K562 (cell line): ENCODE measurements around the gene SURF4. TPM values are rescaled to one million over a fixed set of nuclear protein-coding genes. Genes with fewer than 3 reads are reported as not detected.
A peak's percentile ranks its signal among the peaks of the same experiment; 100 is the strongest.

Experiments used
- ATAC-seq: fragments of 200-7000 bp; cut with Tn5 transposase; 3 replicates; pipeline ENCODE4 v1.9.1; 2020; ENCODE audit warnings: moderate library complexity
- BruUV-seq: library from RNA; stranded (reverse); fragments of 400-500 nt; replicated peaks from 2 replicates; lab custom pipeline; 2021; lab: Mats Ljungman, UMichigan
- CTCF ChIA-PET: fragments of 300-600 bp; formaldehyde crosslinking; extraction: SDS; loops from one replicate; lab custom pipeline; 2021; ENCODE audit warnings: low intra/inter-chr PET ratio; lab: Yijun Ruan, JAX
- POLR2A ChIA-PET: fragments of 300-600, 350-650 bp; sonication (Branson Sonifier 250); formaldehyde crosslinking; extraction: SDS; loops from one replicate; lab custom pipeline; 2021; ENCODE audit warnings: antibody characterized with exemption, inconsistent platforms; lab: Yijun Ruan, JAX
- DNase-seq, 4 experiments: peaks; one replicate each; pipeline versions ENCODE4 v3.0.0 to v3.0.0-alpha.2; 2011 to 2018; ENCODE audit warnings: low spot score in 3 of 4, mixed read lengths in 3 of 4; ENCODE audit errors: extremely low read depth in 1 of 4
- FAIRE-seq: peaks from 2 replicates; lab custom pipeline; 2011; peaks lifted over from hg19 to GRCh38; lab: Jason Lieb, UNC
- H2AFZ ChIP-seq: 2 replicates; pipeline ENCODE4 v1.6.0; 2011; ENCODE audit warnings: low read depth, low read length, control low read depth, inconsistent platforms
- H3K27ac ChIP-seq: fragments of 200-600 bp; 3 replicates; pipeline ENCODE4 v1.8.0; 2011; ENCODE audit warnings: low read depth, mild to moderate bottlenecking, control low read depth, inconsistent platforms, low read length, moderate library complexity, mixed read lengths; ENCODE audit errors: extremely low read depth
- H3K27me3 ChIP-seq, 2 experiments: fragments of 300-600 bp in 1 of 2; 2 replicates in 1 of 2; 3 replicates in 1 of 2; pipeline versions ENCODE4 v1.6.0 to v1.8.0; 2011; ENCODE audit warnings: inconsistent platforms in 2 of 2, low read length in 2 of 2, mild to moderate bottlenecking in 1 of 2, mixed read lengths in 1 of 2, moderate library complexity in 1 of 2; ENCODE audit not compliant: control insufficient read depth in 2 of 2, insufficient read depth in 2 of 2
- H3K36me3 ChIP-seq: fragments of 300-600 bp; 3 replicates; pipeline ENCODE4 v1.8.0; 2011; ENCODE audit warnings: mild to moderate bottlenecking, low read length, inconsistent platforms; ENCODE audit not compliant: control insufficient read depth, insufficient read depth
- H3K4me1 ChIP-seq, 2 experiments: fragments of 200-600 bp in 1 of 2; replicated peaks in 1 of 2; 2 replicates in 1 of 2; 3 replicates in 1 of 2; pipeline versions ENCODE4 v1.5.1 to v1.8.0; 2011; ENCODE audit warnings: inconsistent platforms in 2 of 2, low read length in 2 of 2, mild to moderate bottlenecking in 1 of 2, mixed read lengths in 1 of 2, moderate library complexity in 1 of 2; ENCODE audit not compliant: control insufficient read depth in 2 of 2, insufficient read depth in 2 of 2
- H3K4me2 ChIP-seq: 2 replicates; pipeline ENCODE4 v1.6.1; 2011; ENCODE audit warnings: low read length, control low read depth, inconsistent platforms, mixed read lengths; ENCODE audit not compliant: insufficient read depth
- H3K4me3 ChIP-seq: fragments of 200-600 bp; sonication (generic), shearing (Covaris generic); 2 replicates; pipeline ENCODE4 v1.5.1; 2016; ENCODE audit warnings: control low read depth, inconsistent platforms
- H3K79me2 ChIP-seq: fragments of 200-600 bp; 3 replicates; pipeline ENCODE4 v1.8.0; 2011; ENCODE audit warnings: low read length, inconsistent platforms; ENCODE audit not compliant: control insufficient read depth, insufficient read depth
- H3K9ac ChIP-seq, 2 experiments: 2 replicates each; pipeline versions ENCODE4 v1.6.0 to v1.6.1; 2011; ENCODE audit warnings: low read depth in 2 of 2, low read length in 2 of 2, control low read depth in 1 of 2, inconsistent platforms in 1 of 2, mild to moderate bottlenecking in 1 of 2, mixed read lengths in 1 of 2; ENCODE audit not compliant: insufficient read depth in 1 of 2
- H3K9me1 ChIP-seq: one replicate; pipeline ENCODE4 v1.6.0; 2011; ENCODE audit warnings: inconsistent platforms, mild to moderate bottlenecking, low read length, moderate library complexity; ENCODE audit not compliant: control insufficient read depth, insufficient read depth
- H3K9me3 ChIP-seq: replicated peaks from 2 replicates; pipeline ENCODE4 v1.5.1; 2011; ENCODE audit warnings: low read depth, low read length, inconsistent platforms; ENCODE audit not compliant: control insufficient read depth, insufficient read depth
- H4K20me1 ChIP-seq: replicated peaks from 2 replicates; pipeline ENCODE4 v1.6.1; 2011; ENCODE audit warnings: low read length, inconsistent platforms, mixed read lengths; ENCODE audit not compliant: control insufficient read depth, insufficient read depth
- CBFB ChIP-seq: sonication (generic); formaldehyde crosslinking; IDR thresholded peaks from 2 replicates; pipeline ENCODE4 v1.4.0; 2020; ENCODE audit warnings: mild to moderate bottlenecking, missing genetic modification reagents
- GABPA ChIP-seq: fragments of 200-800 bp; sonication (Bioruptor generic); conservative IDR thresholded peaks from 2 replicates; pipeline ENCODE4 v1.6.1; 2016; ENCODE audit warnings: low read depth, missing genetic modification characterization, missing compliant biosample characterization
- MIER1 ChIP-seq: fragments of 450-650 bp; IDR thresholded peaks from 2 replicates; pipeline ENCODE4 v1.6.1; 2016; ENCODE audit warnings: antibody characterized with exemption, mild to moderate bottlenecking, low read depth
- NRF1 ChIP-seq, 2 experiments: fragments of 450-650 bp; IDR thresholded peaks in 1 of 2; conservative IDR thresholded peaks in 1 of 2; 2 replicates each; pipeline ENCODE4 v1.6.1; 2014; ENCODE audit warnings: mild to moderate bottlenecking in 2 of 2
- POLR2G ChIP-seq: fragments of 200-400 bp; formaldehyde crosslinking; IDR thresholded peaks from 2 replicates; pipeline ENCODE4 v1.6.1; 2017; ENCODE audit warnings: low read depth, mild to moderate bottlenecking, antibody characterized with exemption, low read length, moderate library complexity
- RFX5 ChIP-seq: IDR thresholded peaks from 2 replicates; pipeline ENCODE4 v1.6.1; 2011; ENCODE audit warnings: low read depth, mild to moderate bottlenecking, improper control_type of control experiment, low read length
- TBP ChIP-seq: optimal IDR thresholded peaks from 2 replicates; pipeline ENCODE3; 2011; ENCODE audit warnings: low read depth, low read length, improper control_type of control experiment
- THRB ChIP-seq: fragments of 450-650 bp; formaldehyde crosslinking; conservative IDR thresholded peaks from 2 replicates; pipeline ENCODE4 v1.4.0; 2022; ENCODE audit warnings: mild to moderate bottlenecking, missing genetic modification characterization
- WGBS: fragments of 100-300 bp; shearing (Covaris generic); methylation state at CpG from one replicate; pipeline ENCODE4 v1.1.6; 2016; ENCODE audit warnings: low coverage, mixed read lengths; ENCODE audit not compliant: insufficient coverage; ENCODE audit errors: missing lambda C conversion rate; 5-methylcytosine and 5-hydroxymethylcytosine counted together
- in situ Hi-C: fragments of 300-500 bp; cut with MboI; formaldehyde crosslinking; loops from 4 replicates; pipeline ENCODE4 v1.15.0; 2018; ENCODE audit warnings: inconsistent platforms, mixed read lengths
- intact Hi-C: fragments of 100-400 bp; cut with micrococcal nuclease; formaldehyde crosslinking; loops from 2 replicates; pipeline ENCODE4 v1.14.2; 2022
- polyA plus RNA-seq, 8 experiments: library from polyadenylated mRNA; depleted of rRNA in 4 of 8; stranded (reverse) in 5 of 8; unstranded in 3 of 8; fragments of >200 nt; fragmentation: Nextera tagmentation in 2 of 8; fragmentation: Illumina TruSeq in 1 of 8; extraction: Ambion mirVana in 2 of 8; extraction: Trizol in 1 of 8; gene quantifications; 2 replicates each; pipeline versions ENCODE4 v1.2.1 to v1.2.3, GENCODE V29; 2011 to 2014; ENCODE audit warnings: inconsistent platforms in 1 of 8, missing spikeins in 1 of 8
- total RNA-seq, 7 experiments: library from RNA; depleted of rRNA in 6 of 7; stranded (reverse); fragments of >200 nt in 6 of 7; fragmentation: Illumina TruSeq in 2 of 7; extraction: Trizol in 2 of 7; gene quantifications; 2 replicates each; pipeline versions ENCODE4 v1.2.1 to v1.2.3, GENCODE V29; 2011 to 2021; ENCODE audit warnings: low replicate concordance in 1 of 7

Gene SURF4
- total and polyA plus RNA-seq, 9 of the 15 experiments (the other 6 are each of a cell fraction or from before 2014, with no cell fraction given) = 8.4 to 176 (median 130) TPM

- POLR2A ChIA-PET = interaction anchor here (0.6 to 2.1 kb wide), 3 partner anchors 11 to 115 kb away, joined by 3 to 7 read pairs (median 4); no protein-coding TSS in a partner anchor
These were observed 22.0 kb upstream of the SURF4 start for GRCh38 chr9:133397895-133398294.

GRCh38 chr9:133397370-133397769 lies 21.5 kb upstream of the SURF4 start:
- POLR2A ChIA-PET = interaction anchor here (1.2 to 2.1 kb wide), 2 partner anchors 11 to 20 kb away, joined by 4 to 7 read pairs; no protein-coding TSS in a partner anchor
- H3K9ac ChIP-seq = no peak overlapping the region
- no peak for DNase-seq
- 10% methylated on average over 6 of the region's 6 CpGs for WGBS
- no TSS peak for BruUV-seq
- H3K9me1 ChIP-seq = peaks cover 2% of the 10 kb centered on the region
- H2AFZ ChIP-seq = no peak overlapping the region
- no peak for ATAC-seq
- H3K27ac ChIP-seq = no peak overlapping the region
- H3K4me1 ChIP-seq = peaks cover 0 to 9% of the 10 kb centered on the region in 2 experiments; a peak in 2 of 5 replicates
- FAIRE-seq = no peak
- CTCF ChIA-PET = interaction anchor here (1.2 kb wide), 1 partner anchor 88 kb away, joined by 3 read pairs; no protein-coding TSS in a partner anchor
- H3K9me3 ChIP-seq = no peaks in the 10 kb centered on the region
- no peak overlapping the region for H3K4me3 ChIP-seq
- no peak overlapping the region for H3K4me2 ChIP-seq
- intact Hi-C loops = no loop called here
- H3K27me3 ChIP-seq = peaks cover 15 to 38% of the 10 kb centered on the region in 2 experiments; a peak in 3 of 5 replicates
- peaks cover 4% of the 10 kb centered on the region; the same call in 1 of the 3 replicates for H3K36me3 ChIP-seq
- in situ Hi-C loops = no loop called here
- H3K79me2 ChIP-seq = no peaks in the 10 kb centered on the region
- TF ChIP-seq RFX5 (no peak), NRF1 (conservative IDR thresholded peaks at IDR 0.05 in 1 of 2, IDR thresholded peaks at IDR 0.05 in 1 of 2) (0 out of 4 replicates have a peak, but pooled peaks of 1 of the 2 experiments have one; percentile 0), MIER1 (no peak), THRB (CRISPR knock-in tag) (0 out of 2 replicates have a peak, but pooled peaks have one; percentile 15)
- peaks cover 9% of the 10 kb centered on the region; the same call in 1 of the 2 replicates for H4K20me1 ChIP-seq

More at GRCh38 chr9:133397895-133398294, 22.0 kb upstream of the SURF4 start:
- Histone ChIP-seq H3K27me3 (peaks cover 15 to 38% of the 10 kb centered on the region in 2 experiments; a peak in 3 of 5 replicates), H3K79me2 (no peaks in the 10 kb centered on the region), H3K9me3 (no peaks in the 10 kb centered on the region), H4K20me1 (peaks cover 9% of the 10 kb centered on the region; the same call in 1 of the 2 replicates), H3K4me3 (no peak overlapping the region), H3K9me1 (peaks cover 2% of the 10 kb centered on the region), H2AFZ (no peak overlapping the region), H3K4me1 (peaks cover 0 to 13% of the 10 kb centered on the region in 2 experiments; a peak in 2 of 5 replicates), H3K36me3 (peaks cover 4% of the 10 kb centered on the region; the same call in 1 of the 3 replicates), H3K9ac (0 out of 4 replicates have a peak overlapping the region, but pooled peaks of 1 of the 2 experiments have one; percentile 2), H3K4me2 (no peak overlapping the region), H3K27ac (no peak overlapping the region)
- 7% methylated on average over 9 of the region's 9 CpGs for WGBS
- intact Hi-C loops (no loop called here), in situ Hi-C loops (no loop called here)
- DNase-seq = no peak
- CTCF ChIA-PET = interaction anchor here (1.2 kb wide), 1 partner anchor 88 kb away, joined by 3 read pairs; no protein-coding TSS in a partner anchor
- no peak for TF ChIP-seq GABPA (tag)
- peak; percentile 51; the same call in 1 of the 2 replicates for TF ChIP-seq POLR2G
- TF ChIP-seq CBFB (CRISPR knock-in tag) = no peak
- no peak for TF ChIP-seq TBP
- no TSS peak for BruUV-seq
- no peak for FAIRE-seq
- peak; percentile 21 for ATAC-seq
